ENCODE measurements around the gene ZNF777. TPM values are rescaled to one million over a fixed set of nuclear protein-coding genes. Genes with fewer than 3 reads are reported as not detected.
A peak's percentile ranks its signal among the peaks of the same experiment; 100 is the strongest.

The ZNF777 gene
- total RNA-seq, 1 donor from 2014 or later: 8.6 TPM

DNA sequence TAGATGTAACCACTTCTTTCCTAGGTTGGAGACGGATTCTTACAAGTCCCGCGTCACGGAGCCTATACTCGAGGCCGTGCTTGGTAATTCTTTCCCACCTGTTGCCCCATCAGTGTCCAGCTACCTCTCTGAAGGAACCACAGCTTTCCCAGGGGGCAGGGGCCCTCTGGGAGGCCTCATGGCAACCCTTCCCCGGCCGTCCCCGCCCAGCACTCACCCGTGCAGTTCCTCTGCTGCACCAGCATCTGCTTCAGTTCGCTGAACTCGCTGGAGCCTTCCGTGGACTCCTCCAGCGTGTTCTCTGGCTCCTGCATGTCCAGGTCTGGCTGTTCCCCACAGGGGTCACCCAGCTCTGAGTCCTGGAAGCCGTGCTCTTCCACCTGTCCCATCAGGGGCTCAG is 24.5 kb downstream of the ZNF777 start:
- DNase-seq: no peak
- no peak overlapping the region for H3K27ac ChIP-seq
- peaks cover 64% of the 10 kb centered on the region for H3K36me3 ChIP-seq
- H3K4me3 ChIP-seq: no peak overlapping the region
- no peaks in the 10 kb centered on the region for H3K9me3 ChIP-seq
- ATAC-seq: no peak
- H3K27me3 ChIP-seq (ENCODE audit: low read depth): no peaks in the 10 kb centered on the region
- no peaks in the 10 kb centered on the region for H3K4me1 ChIP-seq
- TF ChIP-seq, protein P1, sequence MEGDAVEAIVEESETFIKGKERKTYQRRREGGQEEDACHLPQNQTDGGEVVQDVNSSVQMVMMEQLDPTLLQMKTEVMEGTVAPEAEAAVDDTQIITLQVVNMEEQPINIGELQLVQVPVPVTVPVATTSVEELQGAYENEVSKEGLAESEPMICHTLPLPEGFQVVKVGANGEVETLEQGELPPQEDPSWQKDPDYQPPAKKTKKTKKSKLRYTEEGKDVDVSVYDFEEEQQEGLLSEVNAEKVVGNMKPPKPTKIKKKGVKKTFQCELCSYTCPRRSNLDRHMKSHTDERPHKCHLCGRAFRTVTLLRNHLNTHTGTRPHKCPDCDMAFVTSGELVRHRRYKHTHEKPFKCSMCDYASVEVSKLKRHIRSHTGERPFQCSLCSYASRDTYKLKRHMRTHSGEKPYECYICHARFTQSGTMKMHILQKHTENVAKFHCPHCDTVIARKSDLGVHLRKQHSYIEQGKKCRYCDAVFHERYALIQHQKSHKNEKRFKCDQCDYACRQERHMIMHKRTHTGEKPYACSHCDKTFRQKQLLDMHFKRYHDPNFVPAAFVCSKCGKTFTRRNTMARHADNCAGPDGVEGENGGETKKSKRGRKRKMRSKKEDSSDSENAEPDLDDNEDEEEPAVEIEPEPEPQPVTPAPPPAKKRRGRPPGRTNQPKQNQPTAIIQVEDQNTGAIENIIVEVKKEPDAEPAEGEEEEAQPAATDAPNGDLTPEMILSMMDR (IDR thresholded peaks at IDR 0.05): no peak
- intact Hi-C loops (cut with DNase I): no loop called here

DNA sequence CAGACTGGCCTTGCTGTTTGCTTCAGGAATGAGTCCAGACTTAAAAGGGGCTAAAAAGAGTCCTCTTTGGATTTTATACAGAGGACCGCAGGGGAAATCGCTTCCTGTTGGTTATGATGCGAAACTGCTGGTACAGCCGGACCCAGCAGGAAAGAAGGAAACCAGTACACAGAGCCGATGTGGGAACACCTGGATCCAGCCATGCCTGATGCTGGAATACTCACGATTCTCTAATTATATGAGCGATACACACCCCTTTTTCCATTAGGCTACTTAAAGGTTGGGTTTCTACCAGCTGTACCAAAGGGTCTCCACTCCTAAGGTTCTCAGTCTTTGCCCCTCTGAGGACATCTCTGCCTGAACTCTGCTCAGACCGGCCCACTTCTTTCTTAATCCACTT is 27.7 kb downstream of the ZNF777 start:
- Histone ChIP-seq H3K27ac (no peak overlapping the region), H3K36me3 (peaks cover 62% of the 10 kb centered on the region), H3K4me3 (no peak overlapping the region), H3K4me1 (no peaks in the 10 kb centered on the region), H3K27me3 (ENCODE audit: low read depth) (no peaks in the 10 kb centered on the region), H3K9me3 (no peaks in the 10 kb centered on the region)
- DNase-seq (no peak), ATAC-seq (no peak)
- TF ChIP-seq, protein P1 (IDR thresholded peaks at IDR 0.05): no peak
- intact Hi-C loops (cut with DNase I): no loop called here

DNA sequence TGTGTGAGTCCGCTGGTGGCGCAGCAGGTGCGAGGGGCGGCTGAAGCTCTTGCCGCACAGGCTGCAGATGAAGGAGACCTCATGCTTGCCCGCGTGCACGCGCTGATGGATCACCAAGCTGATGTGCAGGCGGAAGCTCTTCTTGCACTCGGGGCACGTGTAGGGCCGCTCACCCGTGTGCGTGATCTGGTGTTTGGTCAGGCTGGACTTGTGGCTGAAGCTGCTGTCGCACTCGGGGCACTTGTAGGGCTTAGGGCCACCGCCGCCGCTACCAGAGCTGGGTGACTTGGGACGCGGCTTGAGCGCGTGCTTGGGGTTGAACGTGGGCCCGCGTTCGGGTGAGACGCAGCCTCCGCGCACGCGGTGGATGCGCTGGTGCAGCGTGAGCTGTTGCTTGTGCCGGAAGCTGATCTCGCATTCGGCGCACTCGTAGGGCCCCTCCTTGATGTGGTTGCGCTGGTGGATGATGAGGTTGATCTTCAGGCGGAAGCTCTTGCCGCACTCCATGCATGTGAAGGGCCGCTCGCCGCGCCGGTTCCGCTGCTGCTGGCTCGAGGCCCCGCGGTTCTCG is 28.7 kb downstream of the ZNF777 start:
- Histone ChIP-seq H3K27ac (no peak overlapping the region), H3K27me3 (ENCODE audit: low read depth) (no peaks in the 10 kb centered on the region), H3K36me3 (peaks cover 58% of the 10 kb centered on the region), H3K4me1 (no peaks in the 10 kb centered on the region), H3K9me3 (no peaks in the 10 kb centered on the region), H3K4me3 (no peak overlapping the region)
- no peak for DNase-seq
- ATAC-seq: peak in 1 of 2 donors; percentile 14
- intact Hi-C loops (cut with DNase I): no loop called here
- TF ChIP-seq, protein P1 (IDR thresholded peaks at IDR 0.05): no peak

DNA sequence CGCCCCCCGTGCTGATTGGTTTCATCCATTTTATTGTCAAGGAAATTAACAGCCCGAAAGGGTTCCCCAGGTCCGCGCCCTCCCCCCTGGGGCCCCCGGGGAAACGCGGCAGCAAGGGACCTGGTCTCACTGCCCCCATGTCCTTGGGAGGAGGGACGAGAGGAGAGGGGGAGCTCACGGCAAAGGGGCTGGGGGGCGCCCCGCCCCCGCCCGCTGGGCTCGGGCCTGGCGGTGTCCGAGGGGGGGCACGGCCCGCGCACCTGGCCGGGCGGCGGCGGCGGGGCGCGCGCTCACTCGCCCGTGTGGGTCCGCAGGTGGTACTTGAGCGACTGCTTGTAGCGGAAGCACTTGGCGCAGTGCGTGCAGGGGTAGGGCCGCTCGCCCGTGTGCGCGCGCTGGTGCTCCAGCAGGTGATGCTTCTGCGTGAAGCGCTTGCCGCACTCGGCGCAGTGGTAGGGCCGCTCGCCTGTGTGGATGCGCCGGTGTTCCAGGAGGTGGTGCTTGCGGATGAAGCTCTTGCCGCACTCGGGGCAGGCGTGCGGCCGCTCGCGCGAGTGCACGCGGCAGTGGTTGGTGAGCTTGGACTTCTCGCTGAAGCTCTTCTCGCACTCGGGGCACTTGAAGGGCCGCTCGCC is 29.3 kb downstream of the ZNF777 start:
- H3K27ac ChIP-seq: no peak overlapping the region
- peaks cover 56% of the 10 kb centered on the region for H3K36me3 ChIP-seq
- no peaks in the 10 kb centered on the region for H3K9me3 ChIP-seq
- DNase-seq (no peak), ATAC-seq (peak in 1 of 2 donors; percentile 18)
- TF ChIP-seq, protein P1 (IDR thresholded peaks at IDR 0.05): no peak
- intact Hi-C loops (cut with DNase I): no loop called here
- no peaks in the 10 kb centered on the region for H3K4me1 ChIP-seq
- H3K4me3 ChIP-seq: no peak overlapping the region
- no peaks in the 10 kb centered on the region for H3K27me3 ChIP-seq (ENCODE audit: low read depth)

DNA sequence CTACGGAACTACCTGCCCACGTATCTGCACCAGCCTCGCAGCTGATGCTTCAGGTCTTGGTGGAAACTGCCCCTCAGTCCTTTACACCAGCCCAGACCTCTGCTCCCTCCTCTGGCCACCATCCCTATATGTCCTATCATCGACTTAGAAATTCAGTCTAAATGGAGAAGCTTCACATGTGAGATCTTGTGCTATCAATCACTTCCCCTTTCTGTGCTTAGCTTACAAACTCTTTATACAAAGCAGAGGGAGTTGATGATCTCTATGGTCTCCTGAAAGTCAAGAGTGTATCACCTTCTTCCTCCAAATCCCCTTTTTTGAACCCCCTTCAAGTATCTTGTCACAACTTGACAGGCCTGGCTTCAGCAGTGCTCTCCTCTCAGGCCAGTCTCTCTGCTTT is 30.7 kb downstream of the ZNF777 start:
- Histone ChIP-seq H3K36me3 (peaks cover 42% of the 10 kb centered on the region), H3K9me3 (no peaks in the 10 kb centered on the region), H3K4me1 (no peaks in the 10 kb centered on the region), H3K27ac (no peak overlapping the region), H3K4me3 (no peak overlapping the region), H3K27me3 (ENCODE audit: low read depth) (no peaks in the 10 kb centered on the region)
- no peak for DNase-seq
- TF ChIP-seq, protein P1 (IDR thresholded peaks at IDR 0.05): no peak
- no peak for ATAC-seq
- intact Hi-C loops (cut with DNase I): no loop called here

All from lower lobe of right lung (tissue), 2 donors.